Suppressor macrophage (primary cell): ENCODE measurements around the gene LRP11.

Experiments used
- DNase-seq, 4 experiments: peaks; one replicate each; pipeline ENCODE4 v3.0.0-alpha.2; 2020 to 2022

The LRP11 gene

GRCh38 chr6:149777624-149778023 is 86.5 kb downstream of the LRP11 start:
- DNase-seq, result no peak

- DNase-seq, result no peak
These were observed 92.2 kb downstream of the LRP11 start for GRCh38 chr6:149771925-149772324.

GRCh38 chr6:149771185-149771584 is 93.0 kb downstream of the LRP11 start:
- no peak for DNase-seq

- DNase-seq, result no peak
These were observed 94.5 kb downstream of the LRP11 start for GRCh38 chr6:149769676-149770075.
